ELF-1 (cell line): Measurements from ENCODE around the gene RAMACL.
"Not testable (repeated sequence)": the region's sequence is repeated elsewhere in the genome, so short reads cannot be mapped to it uniquely, and the experiment has no call there.

Experiments
- DNase-seq: peaks from one replicate; pipeline ENCODE4 v3.0.0-alpha.2; 2016; ENCODE audit warnings: low read depth, low spot score

The RAMACL gene

GRCh38 chr6:166595949-166596348 is 9.5 kb upstream of the RAMACL start:
- no peak for DNase-seq

- DNase-seq: no peak
These were observed 8.7 kb upstream of the RAMACL start for GRCh38 chr6:166595061-166595780.

DNA sequence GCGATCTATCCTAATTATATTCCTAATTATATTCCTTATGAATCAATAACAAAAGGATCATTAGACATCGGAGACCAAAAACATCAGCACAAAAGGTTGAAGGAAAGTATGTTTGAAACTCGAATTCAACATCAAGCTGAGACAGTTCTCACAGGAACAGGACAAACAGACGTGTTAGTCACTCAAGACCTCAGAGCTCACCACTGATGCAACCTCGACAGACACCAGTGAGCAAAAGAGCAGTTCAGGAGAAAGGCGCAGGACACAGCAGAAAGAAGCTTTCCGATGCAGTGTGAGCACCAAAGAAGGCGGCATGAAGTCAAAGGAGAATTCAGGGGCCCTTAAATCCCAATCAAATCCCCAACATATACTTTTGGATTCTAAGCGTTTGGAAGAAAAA is 6.3 kb upstream of the RAMACL start:
- no peak for DNase-seq

- no peak for DNase-seq
These were observed 5.6 kb upstream of the RAMACL start for GRCh38 chr6:166591961-166592520.

GRCh38 chr6:166591026-166591425 is 4.5 kb upstream of the RAMACL start:
- DNase-seq: no peak

DNA sequence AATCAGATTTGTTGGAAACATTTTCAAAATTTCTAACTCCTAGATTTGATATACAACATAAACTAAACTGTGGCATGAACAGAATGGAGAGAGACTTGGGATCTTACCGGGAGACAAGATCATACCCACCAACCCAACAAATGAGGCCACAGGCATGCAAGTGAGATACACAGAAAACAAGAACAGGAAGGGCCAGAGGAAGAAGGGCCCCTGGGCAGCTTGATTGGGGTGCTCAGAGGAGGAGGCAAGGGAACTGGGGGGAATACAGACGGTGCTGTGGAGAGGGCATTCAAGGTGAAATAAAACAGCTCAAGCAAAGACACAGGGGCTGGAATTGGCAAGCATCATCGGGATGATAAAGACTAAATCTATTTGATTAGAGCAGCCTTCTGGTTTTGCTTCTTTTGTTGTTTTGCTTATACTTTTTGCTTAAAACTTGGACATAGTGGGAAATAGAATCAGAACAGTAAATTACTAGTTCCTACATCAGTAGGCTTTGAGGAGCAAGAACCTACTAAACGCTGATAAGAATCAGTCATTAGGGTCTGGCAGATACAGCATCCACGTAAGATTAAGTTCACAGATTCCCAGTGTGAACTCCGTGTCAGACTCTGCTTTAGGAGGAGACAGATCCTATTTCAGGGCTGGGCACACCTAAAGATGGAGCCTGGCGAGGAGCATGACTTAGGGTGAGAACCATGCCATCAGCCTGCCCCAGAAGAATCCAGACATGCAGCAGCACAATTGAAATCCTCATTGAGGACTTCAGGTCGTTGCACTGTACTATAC is 3.5 kb upstream of the RAMACL start:
- DNase-seq: no peak

DNA sequence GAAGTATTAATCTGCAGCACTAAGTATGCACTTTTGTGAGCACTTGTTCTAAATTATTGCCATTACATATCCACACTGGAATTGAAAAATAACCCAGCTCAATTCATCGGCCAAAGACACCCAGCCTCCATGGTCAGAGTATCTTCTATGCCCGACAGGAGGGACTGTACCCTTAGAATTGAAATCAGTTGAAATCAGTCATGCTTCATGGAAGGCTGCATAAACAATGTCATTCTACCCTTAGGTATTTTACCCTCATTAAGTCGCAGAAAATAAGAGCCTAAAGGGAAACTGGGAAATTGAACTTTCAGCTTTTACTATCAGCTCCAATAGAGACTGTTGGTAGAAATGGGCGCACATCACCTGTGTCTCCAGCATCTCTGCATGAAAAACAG is 2.9 kb upstream of the RAMACL start:
- DNase-seq: no peak

GRCh38 chr6:166588691-166589336 is 2.3 kb upstream of the RAMACL start:
- no peak for DNase-seq

GRCh38 chr6:166587631-166588413 is 1.3 kb upstream of the RAMACL start:
- DNase-seq: no peak

GRCh38 chr6:166584853-166585429 is 1.5 kb downstream of the RAMACL start:
- DNase-seq: no peak

- DNase-seq: no peak
These were observed 2.3 kb downstream of the RAMACL start for GRCh38 chr6:166584155-166584554.

DNA sequence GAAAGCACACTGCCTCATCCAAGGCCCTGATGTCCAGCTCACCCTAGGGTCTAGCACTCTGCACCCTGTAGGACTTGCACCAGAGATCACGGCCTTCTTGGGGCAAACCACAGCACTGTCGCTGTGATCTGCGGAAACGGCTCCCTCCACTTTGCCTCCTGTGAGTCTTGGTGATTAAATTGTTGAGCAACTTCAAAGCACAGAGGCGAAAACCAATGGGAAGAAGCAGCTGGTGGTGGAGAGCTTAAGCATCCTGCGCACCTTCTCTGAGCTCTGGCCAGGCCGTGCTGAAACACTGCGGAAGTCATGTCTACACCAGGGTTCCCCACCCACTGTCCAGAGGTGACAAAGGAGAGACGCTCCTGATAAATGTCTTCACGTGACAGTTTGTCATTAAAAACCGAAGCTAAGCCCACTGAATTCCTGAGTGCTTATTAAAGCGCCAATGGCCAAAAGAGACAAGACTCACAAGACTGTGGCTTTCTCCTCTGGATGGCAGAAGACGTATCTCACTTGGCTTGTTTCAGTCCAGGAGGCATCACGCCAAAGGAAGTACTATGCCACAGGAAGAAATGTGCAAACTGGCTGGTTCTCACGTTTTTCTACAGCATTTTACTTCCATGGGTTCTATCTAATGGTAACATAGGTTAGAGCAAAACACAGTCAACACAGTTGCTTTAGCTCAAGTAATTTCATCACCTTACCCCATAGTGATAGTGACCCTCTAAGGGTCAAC is 3.1 kb downstream of the RAMACL start:
- DNase-seq: no peak

DNA sequence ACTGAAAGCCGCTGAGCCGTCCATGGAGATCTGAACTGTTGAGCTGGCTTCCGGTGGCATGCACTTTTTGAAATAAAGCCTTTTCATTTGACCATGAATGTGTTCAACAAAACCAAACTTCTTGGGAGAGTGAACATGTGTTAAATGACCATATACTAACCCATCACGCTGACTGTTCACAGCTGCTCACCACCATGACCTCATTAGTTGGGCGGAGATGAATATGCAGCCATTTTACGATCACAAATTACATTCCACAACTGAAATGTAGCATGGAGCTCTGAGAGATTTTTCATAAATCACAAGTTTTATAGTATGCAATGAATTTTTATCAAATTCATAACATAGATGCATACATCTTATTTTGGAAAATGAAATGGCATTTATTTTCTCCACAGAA is 4.2 kb downstream of the RAMACL start:
- DNase-seq: no peak

GRCh38 chr6:166581801-166582200 is 4.7 kb downstream of the RAMACL start:
- DNase-seq: not testable (repeated sequence)

GRCh38 chr6:166581091-166581511 is 5.4 kb downstream of the RAMACL start:
- no peak for DNase-seq

DNA sequence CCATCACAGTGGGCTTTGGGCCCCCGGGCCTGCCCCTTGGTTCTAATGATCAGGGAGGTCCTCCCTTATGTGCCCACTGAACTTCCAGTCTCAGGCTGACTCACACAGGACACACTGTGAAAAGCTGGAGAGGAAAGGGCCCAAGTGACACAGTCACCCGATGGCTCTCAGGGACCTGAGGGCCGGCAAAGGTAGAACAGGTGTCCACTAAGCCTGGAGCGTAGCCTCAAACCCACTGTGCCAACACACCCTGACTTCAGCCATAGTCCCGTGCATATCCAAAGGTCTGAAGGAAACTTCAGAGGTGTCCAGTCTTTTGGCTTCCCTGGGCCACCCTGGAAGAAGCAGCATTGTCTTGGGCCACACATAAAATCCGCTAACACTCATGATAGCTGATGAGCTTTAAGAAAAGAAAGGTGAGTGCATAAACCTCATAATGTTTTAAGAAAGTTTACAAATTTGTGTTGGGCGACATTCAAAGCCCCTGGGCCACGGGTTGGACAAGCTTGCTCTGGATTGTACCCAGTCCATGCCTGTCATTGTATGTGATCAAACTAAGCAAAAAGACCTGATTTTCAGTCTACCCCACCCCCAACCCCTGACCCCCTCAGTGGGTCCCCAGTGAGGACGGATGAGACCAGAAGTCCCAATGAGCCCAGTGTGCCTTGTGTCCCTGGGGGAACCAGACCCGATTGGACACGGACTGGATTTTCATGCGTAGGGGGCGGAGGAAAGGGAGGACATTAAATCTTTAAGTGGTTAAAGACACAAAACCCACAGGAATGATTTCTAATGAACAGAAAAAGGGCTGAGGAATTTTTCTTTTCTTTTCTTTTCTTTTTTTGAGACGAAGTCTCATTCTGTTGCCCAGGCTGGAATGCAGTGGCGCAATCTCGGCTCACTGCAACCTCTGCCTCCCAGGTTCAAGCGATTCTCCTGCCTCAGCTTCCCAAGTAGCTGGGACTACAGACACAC is 6.1 kb downstream of the RAMACL start:
- DNase-seq: no peak

DNA sequence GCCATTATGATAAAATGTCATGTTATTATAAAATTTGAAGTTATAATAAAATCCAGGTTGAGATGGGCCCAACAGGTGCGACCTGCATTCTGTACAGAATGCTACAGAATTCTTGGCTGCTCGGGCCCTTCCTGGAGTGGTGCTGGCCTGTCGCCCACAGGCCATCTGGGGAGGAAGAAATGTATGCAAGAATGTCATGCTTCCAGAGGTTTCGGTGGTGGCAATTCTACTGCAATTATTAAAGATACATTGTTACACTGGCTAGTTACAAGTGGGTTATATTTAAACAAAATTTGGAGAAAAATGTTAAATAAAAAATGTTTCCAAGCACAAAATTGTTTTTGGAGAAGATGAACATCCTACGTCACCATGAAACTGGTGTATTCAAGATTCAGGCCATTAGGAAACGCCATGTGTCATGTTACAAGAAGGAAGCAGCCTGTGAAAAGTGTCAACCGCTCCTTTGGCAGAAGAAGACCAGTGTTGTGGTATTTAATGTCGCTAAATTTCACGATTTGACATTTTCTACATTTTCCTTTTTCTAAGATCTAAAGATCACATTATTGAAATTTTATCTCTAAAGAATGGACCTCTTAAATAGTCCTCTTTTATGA is 7.1 kb downstream of the RAMACL start:
- no peak for DNase-seq

DNA sequence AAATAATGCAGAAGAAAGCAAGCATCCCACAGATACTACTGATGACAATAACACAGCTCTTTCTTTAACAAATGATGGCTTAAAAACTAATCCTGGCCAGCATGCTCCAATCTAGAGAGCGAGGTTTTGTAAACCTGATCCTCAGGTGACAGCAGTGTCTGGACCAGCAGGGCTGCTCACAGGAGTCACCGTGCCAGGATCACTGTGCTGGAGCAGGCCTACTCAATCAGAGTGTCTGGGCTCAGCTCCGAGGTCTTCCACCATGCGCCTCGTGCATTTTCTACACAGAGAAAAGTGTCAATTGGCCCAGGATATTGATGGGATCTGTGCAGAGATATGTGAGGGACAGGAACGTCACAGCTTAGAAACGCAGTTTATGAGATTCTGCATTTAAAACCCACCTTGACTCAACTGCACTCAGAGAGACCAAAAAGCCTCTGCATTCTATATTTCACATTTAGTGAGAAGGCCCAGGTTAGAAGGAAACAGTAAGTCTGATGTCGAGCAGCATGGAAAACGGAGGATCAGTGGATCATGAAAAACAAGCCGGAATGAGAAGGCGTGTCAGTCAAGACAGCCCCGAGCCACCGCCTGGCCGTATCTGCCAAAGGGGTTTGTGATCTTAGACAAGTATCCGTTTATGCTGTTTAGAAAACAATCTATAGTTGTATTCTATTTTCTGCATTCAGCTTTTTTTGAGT is 7.8 kb downstream of the RAMACL start:
- DNase-seq: no peak
